Activated CD4-positive, alpha-beta T cell treated with anti-CD3 and anti-CD28 coated beads for 4 hours (primary cell): ENCODE results near the gene WDR11.
A peak's percentile ranks its signal among the peaks of the same experiment; 100 is the strongest.
"Not testable (repeated sequence)": the region's sequence is repeated elsewhere in the genome, so short reads cannot be mapped to it uniquely, and the experiment has no call there.

ENCODE experiments used
- DNase-seq, 2 donors: peaks; one replicate each; pipeline ENCODE4 v3.0.0-alpha.2; 2020

WDR11 gene

GRCh38 chr10:120861178-120861855 lies 10.2 kb downstream of the WDR11 start:
- DNase-seq = no peak

- DNase-seq = no peak
Observed at GRCh38 chr10:120873741-120874140, 22.6 kb downstream of the WDR11 start.

GRCh38 chr10:120883071-120883470 lies 31.9 kb downstream of the WDR11 start:
- no peak for DNase-seq

GRCh38 chr10:120887482-120887881 lies 36.3 kb downstream of the WDR11 start:
- DNase-seq = no peak

- no peak for DNase-seq
Observed at GRCh38 chr10:120891365-120891764, 40.2 kb downstream of the WDR11 start.

GRCh38 chr10:120894556-120894955 lies 43.4 kb downstream of the WDR11 start:
- no peak for DNase-seq

GRCh38 chr10:120897343-120897742 lies 46.2 kb downstream of the WDR11 start:
- no peak for DNase-seq

- DNase-seq = no peak
Observed at GRCh38 chr10:120905268-120905667, 54.1 kb downstream of the WDR11 start.

- no peak for DNase-seq
Observed at GRCh38 chr10:120917521-120918250, 66.5 kb downstream of the WDR11 start.

- not testable (repeated sequence) for DNase-seq
Observed at GRCh38 chr10:120923886-120924285, 72.7 kb downstream of the WDR11 start.

GRCh38 chr10:120926611-120927010 lies 75.4 kb downstream of the WDR11 start:
- no peak for DNase-seq

- DNase-seq = no peak
Observed at GRCh38 chr10:120927352-120927751, 76.2 kb downstream of the WDR11 start.

GRCh38 chr10:120929166-120929565 lies 78.0 kb downstream of the WDR11 start:
- no peak for DNase-seq

GRCh38 chr10:120931423-120931822 lies 80.3 kb downstream of the WDR11 start:
- no peak for DNase-seq

- no peak for DNase-seq
Observed at GRCh38 chr10:120931999-120932398, 80.8 kb downstream of the WDR11 start.

- DNase-seq = no peak
Observed at GRCh38 chr10:120938822-120939221, 87.7 kb downstream of the WDR11 start.

GRCh38 chr10:120940299-120940900 lies 89.2 kb downstream of the WDR11 start:
- DNase-seq = no peak

GRCh38 chr10:120941501-120941900 lies 90.3 kb downstream of the WDR11 start:
- DNase-seq = no peak

GRCh38 chr10:120942806-120943413 lies 91.7 kb downstream of the WDR11 start:
- DNase-seq = peak; percentile 54 to 65

GRCh38 chr10:120943542-120943941 lies 92.4 kb downstream of the WDR11 start:
- DNase-seq = no peak

GRCh38 chr10:120944586-120945125 lies 93.5 kb downstream of the WDR11 start:
- no peak for DNase-seq

GRCh38 chr10:120945182-120945581 lies 94.0 kb downstream of the WDR11 start:
- DNase-seq = no peak

- no peak for DNase-seq
Observed at GRCh38 chr10:120945801-120946302, 94.7 kb downstream of the WDR11 start.
